DMS79 treated with DMSO at 0.1 percent for 48 hours (cell line): ENCODE data around the gene SUCO.
"Not testable (repeated sequence)": the region's sequence is repeated elsewhere in the genome, so short reads cannot be mapped to it uniquely, and the experiment has no call there.

Source experiments
- DNase-seq: peaks from one replicate; lab custom pipeline; 2025; lab: John Stamatoyannopoulos, UW

SUCO gene

GRCh38 chr1:172532700-172533512 lies at the start of gene SUCO:
SUCO (plus strand) TSS chr1:172533150; CDS start chr1:172533436, 286 bp downstream.
- peak; percentile 99 for DNase-seq

GRCh38 chr1:172483448-172483847 lies 49.5 kb upstream of the SUCO start:
- DNase-seq: no peak

GRCh38 chr1:172484252-172484651 lies 48.7 kb upstream of the SUCO start:
- DNase-seq: no peak

- DNase-seq: no peak
These were observed 47.3 kb upstream of the SUCO start for GRCh38 chr1:172485626-172486025.

GRCh38 chr1:172486805-172487454 lies 46.0 kb upstream of the SUCO start:
- no peak for DNase-seq

- DNase-seq: no peak
These were observed 45.4 kb upstream of the SUCO start for GRCh38 chr1:172487550-172487949.

- DNase-seq: no peak
These were observed 44.6 kb upstream of the SUCO start for GRCh38 chr1:172488393-172488792.

GRCh38 chr1:172489847-172490246 lies 43.1 kb upstream of the SUCO start:
- DNase-seq: no peak

GRCh38 chr1:172492421-172492820 lies 40.5 kb upstream of the SUCO start:
- no peak for DNase-seq

- DNase-seq: no peak
These were observed 38.8 kb upstream of the SUCO start for GRCh38 chr1:172494166-172494565.

- not testable (repeated sequence) for DNase-seq
These were observed 36.8 kb upstream of the SUCO start for GRCh38 chr1:172496127-172496526.

GRCh38 chr1:172496678-172497077 lies 36.3 kb upstream of the SUCO start:
- DNase-seq: no peak

GRCh38 chr1:172497230-172497629 lies 35.7 kb upstream of the SUCO start:
- DNase-seq: no peak

GRCh38 chr1:172498857-172499256 lies 34.1 kb upstream of the SUCO start:
- DNase-seq: no peak

GRCh38 chr1:172499636-172500141 lies 33.3 kb upstream of the SUCO start:
- peak; percentile 5 for DNase-seq

GRCh38 chr1:172500207-172500606 lies 32.7 kb upstream of the SUCO start:
- no peak for DNase-seq

- DNase-seq: no peak
These were observed 25.2 kb upstream of the SUCO start for GRCh38 chr1:172507741-172508140.

- no peak for DNase-seq
These were observed 22.5 kb upstream of the SUCO start for GRCh38 chr1:172510479-172510878.

- DNase-seq: no peak
These were observed 20.4 kb upstream of the SUCO start for GRCh38 chr1:172512591-172512990.

- no peak for DNase-seq
These were observed 19.5 kb upstream of the SUCO start for GRCh38 chr1:172513479-172513878.

- DNase-seq: no peak
These were observed 18.8 kb upstream of the SUCO start for GRCh38 chr1:172514108-172514507.

GRCh38 chr1:172515436-172515835 lies 17.5 kb upstream of the SUCO start:
- DNase-seq: no peak

- no peak for DNase-seq
These were observed 17.0 kb upstream of the SUCO start for GRCh38 chr1:172515927-172516326.
